HepG2 (cell line): ENCODE data around the gene OR6X1. TPM values are rescaled to one million over a fixed set of nuclear protein-coding genes. Genes with fewer than 3 reads are reported as not detected.
A peak's percentile ranks its signal among the peaks of the same experiment; 100 is the strongest.

Experiments
- ATAC-seq: fragments of 200-7000 bp; cut with Tn5 transposase; 3 replicates; pipeline ENCODE4 v1.9.1; 2020; ENCODE audit warnings: mild to moderate bottlenecking, moderate library complexity
- BruUV-seq: library from RNA; stranded (reverse); fragments of 400-500 nt; replicated peaks from 2 replicates; lab custom pipeline; 2021; lab: Mats Ljungman, UMichigan
- CTCF ChIA-PET: fragments of 300-600 bp; formaldehyde crosslinking; extraction: SDS; loops from one replicate; lab custom pipeline; 2021; ENCODE audit warnings: low total read pairs, inconsistent platforms, low intra/inter-chr PET ratio; lab: Yijun Ruan, JAX
- POLR2A ChIA-PET: fragments of 350-600 bp; sonication (Branson Sonifier 250); formaldehyde crosslinking; loops from one replicate; lab custom pipeline; 2020; ENCODE audit warnings: antibody characterized with exemption, inconsistent platforms; lab: Yijun Ruan, JAX
- DNase-seq: peaks from one replicate; pipeline ENCODE4 v3.0.0-alpha.2; 2015; ENCODE audit warnings: low spot score
- FAIRE-seq: peaks from 3 replicates; lab custom pipeline; 2011; peaks lifted over from hg19 to GRCh38; lab: Jason Lieb, UNC
- H2AFZ ChIP-seq: one replicate; pipeline ENCODE4 v1.6.1; 2011; ENCODE audit warnings: low read length, inconsistent platforms
- H3K27ac ChIP-seq: fragments of 300-600 bp; 3 replicates; pipeline ENCODE4 v1.8.0; 2011; ENCODE audit warnings: mixed run types, mild to moderate bottlenecking, mixed read lengths, low read length, inconsistent platforms; ENCODE audit not compliant: insufficient read depth; ENCODE audit errors: extremely low read length
- H3K27me3 ChIP-seq, 2 experiments: fragments of 200-600 bp in 1 of 2; 2 replicates in 1 of 2; 3 replicates in 1 of 2; pipeline versions ENCODE4 v1.6.0 to v1.8.0; 2011; ENCODE audit warnings: low read length in 2 of 2, mild to moderate bottlenecking in 2 of 2, moderate library complexity in 2 of 2, inconsistent platforms in 1 of 2; ENCODE audit not compliant: insufficient read depth in 2 of 2, control insufficient read depth in 1 of 2
- H3K36me3 ChIP-seq, 2 experiments: fragments of 200-600 bp in 1 of 2; replicated peaks in 1 of 2; 2 replicates in 1 of 2; 3 replicates in 1 of 2; pipeline versions ENCODE4 v1.5.1 to v1.8.0; 2011; ENCODE audit warnings: low read length in 2 of 2, inconsistent platforms in 1 of 2; ENCODE audit not compliant: insufficient read depth in 2 of 2, control insufficient read depth in 1 of 2
- H3K4me1 ChIP-seq: 2 replicates; pipeline ENCODE4 v1.5.1; 2012; ENCODE audit warnings: low read length, inconsistent platforms; ENCODE audit not compliant: insufficient read depth
- H3K4me2 ChIP-seq: 2 replicates; pipeline ENCODE4 v1.6.0; 2011; ENCODE audit warnings: low read depth, low read length, inconsistent platforms
- H3K4me3 ChIP-seq, 3 experiments: fragments of 200-600 bp in 1 of 3; sonication (generic), shearing (Covaris generic) in 1 of 3; replicated peaks in 1 of 3; 2 replicates each; pipeline ENCODE4 v1.5.1; 2011 to 2016; ENCODE audit warnings: low read length in 3 of 3, inconsistent platforms in 2 of 3, low read depth in 2 of 3, mild to moderate bottlenecking in 2 of 3, control low read depth in 1 of 3, mixed read lengths in 1 of 3; ENCODE audit not compliant: insufficient read depth in 1 of 3
- H3K79me2 ChIP-seq: one replicate; pipeline ENCODE4 v1.6.1; 2011; ENCODE audit warnings: low read length, inconsistent platforms; ENCODE audit not compliant: insufficient read depth
- H3K9ac ChIP-seq: 2 replicates; pipeline ENCODE4 v1.6.0; 2011; ENCODE audit warnings: mild to moderate bottlenecking, low read depth, low read length, inconsistent platforms; ENCODE audit not compliant: insufficient read depth
- H3K9me3 ChIP-seq: 2 replicates; pipeline ENCODE4 v1.5.1; 2012; ENCODE audit warnings: mild to moderate bottlenecking, low read length
- H4K20me1 ChIP-seq: 2 replicates; pipeline ENCODE4 v1.6.0; 2011; ENCODE audit warnings: inconsistent platforms, mild to moderate bottlenecking, low read length, moderate library complexity; ENCODE audit not compliant: insufficient read depth
- CREM ChIP-seq, 2 experiments: sonication (generic) in 1 of 2; formaldehyde crosslinking in 1 of 2; IDR thresholded peaks; 2 replicates each; pipeline versions ENCODE4 v1.4.0 to v1.6.1; 2016 to 2020; ENCODE audit warnings: antibody characterized with exemption in 1 of 2, mild to moderate bottlenecking in 1 of 2, missing genetic modification reagents in 1 of 2
- KDM2A ChIP-seq: sonication (generic); formaldehyde crosslinking; IDR thresholded peaks from 2 replicates; pipeline ENCODE4 v1.4.0; 2020; ENCODE audit warnings: low read depth, missing genetic modification reagents, borderline replicate concordance
- KLF12 ChIP-seq: sonication (generic); formaldehyde crosslinking; IDR thresholded peaks from 2 replicates; pipeline ENCODE4 v1.4.0; 2020; ENCODE audit warnings: missing genetic modification reagents, borderline replicate concordance
- MTERF4 ChIP-seq: sonication (generic); formaldehyde crosslinking; IDR thresholded peaks from 2 replicates; pipeline ENCODE4 v1.8.0; 2023; ENCODE audit warnings: mild to moderate bottlenecking, missing genetic modification reagents
- PRDM10 ChIP-seq: sonication (generic); formaldehyde crosslinking; IDR thresholded peaks from 2 replicates; pipeline ENCODE4 v1.4.0; 2020; ENCODE audit warnings: low read depth, missing genetic modification reagents
- RAD51 ChIP-seq: fragments of 450-650 bp; IDR thresholded peaks from 2 replicates; pipeline ENCODE4 v1.6.1; 2016; ENCODE audit warnings: borderline replicate concordance
- TRAFD1 ChIP-seq: sonication (generic); formaldehyde crosslinking; IDR thresholded peaks from 2 replicates; pipeline ENCODE4 v1.5.1; 2020; ENCODE audit warnings: missing genetic modification reagents, mild to moderate bottlenecking, borderline replicate concordance
- ZBTB21 ChIP-seq: sonication (generic); formaldehyde crosslinking; IDR thresholded peaks from 2 replicates; pipeline ENCODE4 v1.4.0; 2020; ENCODE audit warnings: missing genetic modification reagents
- ZNF138 ChIP-seq: sonication (generic); formaldehyde crosslinking; IDR thresholded peaks from 2 replicates; pipeline ENCODE4 v1.5.0; 2020; ENCODE audit warnings: mild to moderate bottlenecking, low read depth, missing genetic modification reagents
- ZNF33B ChIP-seq: sonication (generic); formaldehyde crosslinking; IDR thresholded peaks from 2 replicates; pipeline ENCODE4 v1.5.1; 2020; ENCODE audit warnings: mild to moderate bottlenecking, missing genetic modification reagents
- ZSCAN30 ChIP-seq: sonication (generic); formaldehyde crosslinking; IDR thresholded peaks from 2 replicates; pipeline ENCODE4 v1.5.0; 2020; ENCODE audit warnings: mild to moderate bottlenecking, missing genetic modification reagents
- WGBS: methylation state at CpG from one replicate; pipeline ENCODE4 v1.1.6; 2017; ENCODE audit warnings: low lambda C conversion rate; 5-methylcytosine and 5-hydroxymethylcytosine counted together
- in situ Hi-C: cut with HindIII; loops from 2 replicates; pipeline ENCODE4 v1.10.0; 2017; ENCODE audit warnings: low pct_unique_long_range_greater_than_20kb; ENCODE audit not compliant: extremely low pct_ligation_motif_present
- intact Hi-C: fragments of 100-400 bp; cut with micrococcal nuclease; formaldehyde crosslinking; loops from one replicate; pipeline ENCODE4 v1.10.0; 2022; ENCODE audit not compliant: unreplicated experiment
- polyA plus RNA-seq, 8 experiments: library from polyadenylated mRNA; depleted of rRNA in 3 of 8; stranded (reverse) in 7 of 8; unstranded in 1 of 8; fragments of >200 nt; fragmentation: Illumina TruSeq in 4 of 8; extraction: Trizol in 4 of 8; gene quantifications; 2 replicates each; pipeline versions ENCODE4 v1.2.1 to v1.2.3, GENCODE V29; 2011 to 2016; ENCODE audit warnings: low read depth in 4 of 8, missing spikeins in 1 of 8, mixed read lengths in 1 of 8; ENCODE audit not compliant: insufficient read depth in 1 of 8
- total RNA-seq, 5 experiments: library from RNA; depleted of rRNA; stranded (reverse); fragments of >200 nt; fragmentation: Illumina TruSeq; extraction: Trizol; gene quantifications; 2 replicates each; pipeline ENCODE4 v1.2.3, GENCODE V29; 2016; ENCODE audit warnings: low read depth in 1 of 5

Gene OR6X1
- total and polyA plus RNA-seq, 2 of the 13 experiments (the other 11 are each of a cell fraction or from before 2014, with no cell fraction given), result not detected

GRCh38 chr11:123799438-123799837 lies 45.1 kb upstream of the OR6X1 start:
- no TSS peak for BruUV-seq
- intact Hi-C loops, result no loop called here
- TF ChIP-seq ZSCAN30 (CRISPR knock-in tag) (no peak), KLF12 (no peak), KDM2A (CRISPR knock-in tag) (no peak), RAD51 (peak; percentile 59; the same call in 1 of the 2 replicates), MTERF4 (CRISPR knock-in tag) (no peak)
- TF ChIP-seq, all 625 proteins: peak for 1
- no peak for FAIRE-seq
- ChIA-PET CTCF (no interaction called here), POLR2A (no interaction called here)
- H2AFZ ChIP-seq, result no peak overlapping the region
- no peak for ATAC-seq
- H3K36me3 ChIP-seq, result no peaks in the 10 kb centered on the region
- WGBS, result 6% methylated on average over 4 of the region's 4 CpGs
- H3K4me3 ChIP-seq, result no peak overlapping the region
- H3K27me3 ChIP-seq, result no peaks in the 10 kb centered on the region
- H3K9ac ChIP-seq, result no peak overlapping the region
- no peaks in the 10 kb centered on the region for H3K79me2 ChIP-seq
- no peaks in the 10 kb centered on the region for H3K9me3 ChIP-seq
- no peak overlapping the region for H3K27ac ChIP-seq
- H3K4me2 ChIP-seq, result no peak overlapping the region
- no peaks in the 10 kb centered on the region for H3K4me1 ChIP-seq
- in situ Hi-C loops, result no loop called here
- H4K20me1 ChIP-seq, result no peaks in the 10 kb centered on the region
- no peak for DNase-seq

GRCh38 chr11:123798513-123799252 lies 44.4 kb upstream of the OR6X1 start:
- H3K27ac ChIP-seq, result no peak overlapping the region
- POLR2A ChIA-PET, result no interaction called here
- ATAC-seq, result no peak
- H3K79me2 ChIP-seq, result no peaks in the 10 kb centered on the region
- in situ Hi-C loops (no loop called here), intact Hi-C loops (no loop called here)
- no peaks in the 10 kb centered on the region for H4K20me1 ChIP-seq
- WGBS, result under 1% methylated on average over 5 of the region's 5 CpGs
- CTCF ChIA-PET, result no interaction called here
- H3K27me3 ChIP-seq, result no peaks in the 10 kb centered on the region
- FAIRE-seq, result no peak
- H3K9ac ChIP-seq, result no peak overlapping the region
- H3K9me3 ChIP-seq, result no peaks in the 10 kb centered on the region
- H3K4me2 ChIP-seq, result no peak overlapping the region
- DNase-seq, result no peak
- H3K4me3 ChIP-seq, result no peak overlapping the region
- no peak overlapping the region for H2AFZ ChIP-seq
- no peaks in the 10 kb centered on the region for H3K4me1 ChIP-seq
- H3K36me3 ChIP-seq, result no peaks in the 10 kb centered on the region
- no TSS peak for BruUV-seq
- no peak for TF ChIP-seq TRAFD1
- no peak for TF ChIP-seq ZBTB21
- TF ChIP-seq ZNF138 (CRISPR knock-in tag), result no peak
- no peak for TF ChIP-seq PRDM10 (CRISPR knock-in tag)
- TF ChIP-seq ZNF33B (CRISPR knock-in tag), result no peak
- no peak for TF ChIP-seq CREM (IDR thresholded peaks at IDR 0.05)
- no peak for TF ChIP-seq CREM (CRISPR knock-in tag; IDR thresholded peaks at IDR 0.05)
